ENCODE data around the gene FPR3.

GRCh38 chr19:51746731-51747130 lies 48.2 kb upstream of the FPR3 start:
- TF ChIP-seq, protein P1, sequence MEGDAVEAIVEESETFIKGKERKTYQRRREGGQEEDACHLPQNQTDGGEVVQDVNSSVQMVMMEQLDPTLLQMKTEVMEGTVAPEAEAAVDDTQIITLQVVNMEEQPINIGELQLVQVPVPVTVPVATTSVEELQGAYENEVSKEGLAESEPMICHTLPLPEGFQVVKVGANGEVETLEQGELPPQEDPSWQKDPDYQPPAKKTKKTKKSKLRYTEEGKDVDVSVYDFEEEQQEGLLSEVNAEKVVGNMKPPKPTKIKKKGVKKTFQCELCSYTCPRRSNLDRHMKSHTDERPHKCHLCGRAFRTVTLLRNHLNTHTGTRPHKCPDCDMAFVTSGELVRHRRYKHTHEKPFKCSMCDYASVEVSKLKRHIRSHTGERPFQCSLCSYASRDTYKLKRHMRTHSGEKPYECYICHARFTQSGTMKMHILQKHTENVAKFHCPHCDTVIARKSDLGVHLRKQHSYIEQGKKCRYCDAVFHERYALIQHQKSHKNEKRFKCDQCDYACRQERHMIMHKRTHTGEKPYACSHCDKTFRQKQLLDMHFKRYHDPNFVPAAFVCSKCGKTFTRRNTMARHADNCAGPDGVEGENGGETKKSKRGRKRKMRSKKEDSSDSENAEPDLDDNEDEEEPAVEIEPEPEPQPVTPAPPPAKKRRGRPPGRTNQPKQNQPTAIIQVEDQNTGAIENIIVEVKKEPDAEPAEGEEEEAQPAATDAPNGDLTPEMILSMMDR (conservative IDR thresholded peaks at IDR 0.05; ENCODE audit: low read length) = no peak
- TF ChIP-seq EZH2phosphoT487 (IDR thresholded peaks at IDR 0.05; ENCODE audit: borderline replicate concordance, low read depth, low read length) = no peak

Measured in OCI-LY7 (cell line).